GM23338 (cell line): ENCODE data around the gene GNG7.

Experiments
- CREB1 ChIP-seq: fragments of 250-450 bp; sonication (Bioruptor Pico); IDR thresholded peaks from 2 replicates; pipeline ENCODE4 v1.5.0; 2020; ENCODE audit warnings: low read depth, mild to moderate bottlenecking, moderate library complexity
- CTCF ChIP-seq, 2 experiments: fragments of 200-600 bp in 1 of 2; sonication (generic) in 1 of 2; conservative IDR thresholded peaks; 2 replicates each; pipeline versions ENCODE4 v1.5.1 to v1.6.1; 2016 to 2017; ENCODE audit warnings: antibody characterized with exemption in 2 of 2, low read depth in 2 of 2, mild to moderate bottlenecking in 2 of 2, moderate library complexity in 1 of 2
- ETS1 ChIP-seq: IDR thresholded peaks from 2 replicates; pipeline ENCODE4 v1.6.1; 2016; ENCODE audit warnings: antibody characterized with exemption
- EZH2 ChIP-seq: fragments of 200-600 bp; sonication (generic); IDR thresholded peaks from one replicate; pipeline ENCODE4 v1.8.0; 2017; ENCODE audit warnings: antibody characterized with exemption, mild to moderate bottlenecking, low read depth; ENCODE audit not compliant: unreplicated experiment
- EZH2phosphoT487 ChIP-seq: fragments of 200-600 bp; sonication (generic); IDR thresholded peaks from one replicate; pipeline ENCODE4 v1.8.1; 2018; ENCODE audit warnings: antibody characterized with exemption; ENCODE audit not compliant: unreplicated experiment
- JUNB ChIP-seq: IDR thresholded peaks from one replicate; pipeline ENCODE4 v1.6.1; 2016; ENCODE audit warnings: antibody characterized with exemption; ENCODE audit not compliant: unreplicated experiment
- NANOG ChIP-seq: IDR thresholded peaks from 2 replicates; pipeline ENCODE4 v1.6.1; 2016; ENCODE audit warnings: antibody characterized with exemption, borderline replicate concordance
- POLR2AphosphoS5 ChIP-seq: IDR thresholded peaks from 2 replicates; pipeline ENCODE4 v1.6.1; 2016; ENCODE audit warnings: antibody characterized with exemption, low read depth
- REST ChIP-seq: IDR thresholded peaks from one replicate; pipeline ENCODE4 v1.6.1; 2018; ENCODE audit warnings: antibody characterized with exemption; ENCODE audit not compliant: unreplicated experiment
- STAT1 ChIP-seq: IDR thresholded peaks from one replicate; pipeline ENCODE4 v1.6.1; 2016; ENCODE audit warnings: antibody characterized with exemption; ENCODE audit not compliant: unreplicated experiment
- ZNF114 ChIP-seq: fragments of 250-450 bp; sonication (Bioruptor Pico); IDR thresholded peaks from 2 replicates; pipeline ENCODE4 v1.5.0; 2020; ENCODE audit warnings: mild to moderate bottlenecking, moderate library complexity
- ZNF331 ChIP-seq: fragments of 250-450 bp; sonication (Bioruptor Pico); IDR thresholded peaks from 2 replicates; pipeline ENCODE4 v1.5.0; 2020; ENCODE audit warnings: low read depth, mild to moderate bottlenecking, moderate library complexity
- ZNF462 ChIP-seq: fragments of 250-450 bp; sonication (Bioruptor Pico); IDR thresholded peaks from 2 replicates; pipeline ENCODE4 v1.5.0; 2020; ENCODE audit warnings: mild to moderate bottlenecking, moderate library complexity

GRCh38 chr19:2727640-2727944 is 25.1 kb upstream of the GNG7 start:
- TF ChIP-seq CTCF (conservative IDR thresholded peaks at IDR 0.05; ENCODE audit: low read depth in 2 of 2) (no peak), EZH2 (no peak), REST (no peak), EZH2phosphoT487 (no peak), POLR2AphosphoS5 (no peak), CREB1 (CRISPR knock-in tag) (no peak), ETS1 (no peak), JUNB (no peak), ZNF331 (no peak), NANOG (no peak), ZNF462 (no peak), ZNF114 (CRISPR knock-in tag) (no peak), STAT1 (no peak)
